CD4-positive, alpha-beta T cell treated with Interferon gamma for 1 hour (primary cell): Measurements from ENCODE around the gene MAML3.

Source experiments
- DNase-seq: peaks from one replicate; pipeline ENCODE4 v3.0.0-alpha.2; 2020

The MAML3 gene

DNA sequence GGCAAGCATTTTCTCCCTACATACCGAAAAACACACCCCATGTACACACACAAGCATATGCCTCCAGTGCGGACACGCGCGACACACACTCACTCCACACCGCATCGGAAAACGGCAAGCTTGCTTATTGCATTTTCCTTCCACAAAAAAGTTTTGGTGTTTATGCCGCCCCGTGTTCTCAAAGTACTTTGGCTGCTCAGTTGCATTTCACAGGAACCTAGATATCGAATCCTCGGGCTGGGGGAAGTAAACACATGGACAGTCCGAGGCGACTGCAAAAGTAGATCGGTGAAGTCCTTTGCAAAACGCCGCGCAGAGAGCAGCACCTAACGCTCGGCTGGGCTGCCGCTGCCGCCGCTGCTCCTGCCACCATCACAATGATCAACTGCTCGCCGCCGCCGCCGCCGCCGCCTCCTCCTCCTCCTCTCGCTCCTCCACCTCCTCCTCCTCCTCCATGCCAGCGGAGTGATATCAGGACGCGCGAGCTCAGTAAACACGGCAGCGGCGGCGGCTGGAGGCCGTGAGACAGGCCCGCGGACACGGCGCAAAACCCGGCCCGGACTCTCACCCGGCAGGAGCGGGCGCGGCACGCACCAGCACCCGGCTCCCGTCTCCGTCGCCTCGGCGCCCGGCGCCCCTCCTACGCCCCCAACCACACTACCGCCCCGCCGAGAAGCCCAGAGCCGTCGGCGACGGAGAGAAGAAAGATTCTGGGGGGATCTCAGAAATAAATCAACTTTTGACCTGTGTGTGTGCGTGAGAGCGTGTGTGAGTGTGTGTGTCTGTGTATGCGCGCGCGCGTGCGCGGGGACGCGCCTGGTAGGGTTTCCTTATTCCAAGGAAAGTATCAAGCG, at the start of gene MAML3:
TSS of gene MAML3 (minus strand) at position 467 of the 854 bp plus-strand sequence. CDS start 857 bp downstream, outside the sequence.
- DNase-seq, result peak; percentile 83

DNA sequence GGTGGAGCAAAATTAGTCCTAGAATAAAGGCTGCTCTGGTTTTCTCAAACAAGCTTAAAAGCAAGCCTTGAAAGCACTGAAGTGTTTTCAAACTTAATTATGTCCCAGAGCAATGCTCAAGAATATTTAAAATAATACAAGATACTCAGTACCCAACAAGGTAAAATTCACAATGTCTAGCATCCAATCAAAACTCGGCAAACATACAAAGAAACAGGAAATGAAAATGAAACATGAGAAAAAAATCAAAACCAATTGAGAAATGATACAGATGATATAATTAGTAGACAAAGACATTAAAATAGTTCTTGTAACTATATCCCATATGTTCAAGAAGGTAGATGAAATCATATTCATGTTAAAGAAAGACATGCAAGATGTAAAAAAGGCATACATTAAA, 45.0 kb upstream of the MAML3 start:
- DNase-seq, result no peak

DNA sequence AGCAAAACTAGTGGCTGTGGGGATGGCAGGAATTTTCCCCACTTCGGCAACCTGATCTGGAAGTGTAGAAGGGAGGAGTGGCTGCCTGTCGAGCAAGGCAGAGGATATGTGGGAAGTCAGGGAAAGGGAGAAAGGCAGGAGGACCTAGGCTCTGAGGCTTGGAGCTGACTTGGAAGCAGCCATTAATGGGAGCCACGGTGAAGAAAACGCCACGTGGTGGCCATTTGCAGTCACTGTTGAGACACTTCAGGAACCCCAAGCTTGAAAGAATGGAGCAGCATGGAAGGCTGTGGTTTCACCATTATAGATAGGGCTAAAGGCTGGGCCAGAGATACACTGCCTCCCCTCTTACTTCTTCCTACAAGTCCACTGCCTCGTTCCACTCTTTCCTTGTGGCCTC, 41.8 kb upstream of the MAML3 start:
- no peak for DNase-seq

DNA sequence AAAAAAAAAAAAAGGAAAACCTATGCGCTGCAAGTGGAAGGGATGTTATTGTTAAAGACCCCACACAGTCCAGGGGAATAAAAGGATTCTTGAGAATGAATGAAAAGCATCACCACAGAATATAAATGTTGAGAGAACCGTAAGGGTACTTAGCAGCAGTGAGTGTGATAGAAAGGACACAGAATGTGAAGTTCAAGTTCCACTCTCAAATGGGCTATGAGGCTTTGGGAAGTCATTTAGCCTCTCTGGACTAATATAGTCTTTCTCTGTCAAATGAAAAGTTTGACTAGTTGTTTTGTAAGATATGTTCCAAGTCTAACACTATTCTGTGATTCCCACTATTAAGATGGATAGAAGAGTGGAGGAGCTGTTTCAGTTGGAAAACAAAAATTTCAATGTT, 35.8 kb upstream of the MAML3 start:
- no peak for DNase-seq

DNA sequence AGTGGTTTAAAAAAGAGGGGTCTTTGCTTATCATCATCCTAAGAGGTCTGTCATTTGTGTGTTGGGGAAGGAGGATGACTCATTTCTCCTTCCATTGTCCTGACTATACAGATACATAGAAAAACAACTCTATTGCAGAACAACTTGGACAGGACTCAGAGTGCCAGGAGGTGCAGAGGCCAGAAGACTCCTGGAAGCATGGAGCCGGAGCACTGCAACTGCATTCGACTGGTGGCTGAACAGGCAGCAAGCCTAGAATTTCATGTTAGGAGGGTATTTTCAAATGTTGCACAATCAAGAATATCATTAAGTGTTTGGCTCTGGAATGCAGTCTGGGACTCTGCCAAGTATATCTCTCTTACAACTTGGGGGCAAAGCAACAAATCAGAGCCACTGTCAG, 35.0 kb upstream of the MAML3 start:
- no peak for DNase-seq

DNA sequence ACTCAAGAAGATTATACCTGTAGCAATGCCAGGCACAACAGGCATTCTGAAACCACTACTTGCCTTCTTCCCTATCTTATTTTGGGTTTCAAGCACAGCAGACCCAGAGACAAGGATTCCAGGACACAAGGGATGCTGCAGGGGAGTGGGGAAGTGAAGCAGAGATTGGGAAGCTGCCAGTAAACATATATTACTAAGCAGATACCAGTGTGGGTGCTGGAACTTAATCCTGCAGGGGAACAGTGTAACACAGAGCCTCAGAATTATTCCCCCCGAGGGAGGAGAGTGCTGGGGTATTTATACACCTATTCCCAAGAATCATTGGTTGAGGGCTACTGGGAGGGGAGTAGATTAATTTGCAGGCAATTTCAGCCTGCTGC, 33.3 kb upstream of the MAML3 start:
- no peak for DNase-seq

DNA sequence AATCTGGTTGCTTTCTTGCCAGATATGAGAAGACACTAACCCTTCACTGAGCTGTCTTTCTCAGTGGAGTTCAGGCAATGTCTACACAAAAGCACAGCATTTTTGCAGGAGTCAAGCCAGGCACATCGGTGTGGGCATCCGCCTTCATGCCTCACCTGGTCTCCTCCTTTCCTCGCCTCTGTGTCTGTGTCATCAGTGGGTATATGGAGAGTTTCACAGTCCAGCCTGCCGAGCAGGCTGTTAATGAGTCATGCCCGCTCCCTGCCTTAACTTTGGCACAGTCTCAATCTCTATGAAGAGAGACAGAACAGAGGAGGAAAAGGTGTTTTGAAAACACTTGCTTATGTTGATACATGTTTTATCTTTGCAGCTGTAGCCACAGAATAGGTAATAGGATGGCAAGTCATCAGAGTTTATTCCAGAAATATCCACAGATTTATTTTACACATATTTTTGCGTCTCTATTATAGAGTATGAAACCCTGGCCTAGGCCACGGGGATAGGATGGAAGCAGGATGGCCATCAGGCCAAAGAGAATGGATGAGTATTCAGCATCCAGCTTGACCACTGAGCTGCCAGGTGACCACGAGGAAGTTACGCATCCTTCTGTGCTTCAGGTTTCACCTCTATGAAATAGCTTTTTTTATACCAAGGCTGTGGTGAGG, 32.8 kb upstream of the MAML3 start:
- no peak for DNase-seq

DNA sequence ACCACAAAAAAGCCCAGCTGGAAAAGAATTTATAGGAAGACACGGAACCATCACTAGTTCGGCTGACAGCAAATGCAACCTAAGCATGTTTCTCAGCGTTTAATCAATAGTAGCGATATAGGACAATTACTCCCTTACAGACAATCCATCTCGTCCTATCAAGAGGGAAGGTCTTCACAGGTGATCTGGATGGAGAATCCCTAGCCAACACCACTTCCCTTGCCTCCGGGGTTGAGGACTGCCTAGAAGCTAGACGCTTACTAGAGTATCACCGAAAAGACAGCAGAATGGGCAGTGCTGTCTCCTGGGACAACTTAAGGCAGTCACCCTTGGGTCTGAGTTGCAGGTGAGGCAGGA, 32.1 kb upstream of the MAML3 start:
- DNase-seq, result no peak

DNA sequence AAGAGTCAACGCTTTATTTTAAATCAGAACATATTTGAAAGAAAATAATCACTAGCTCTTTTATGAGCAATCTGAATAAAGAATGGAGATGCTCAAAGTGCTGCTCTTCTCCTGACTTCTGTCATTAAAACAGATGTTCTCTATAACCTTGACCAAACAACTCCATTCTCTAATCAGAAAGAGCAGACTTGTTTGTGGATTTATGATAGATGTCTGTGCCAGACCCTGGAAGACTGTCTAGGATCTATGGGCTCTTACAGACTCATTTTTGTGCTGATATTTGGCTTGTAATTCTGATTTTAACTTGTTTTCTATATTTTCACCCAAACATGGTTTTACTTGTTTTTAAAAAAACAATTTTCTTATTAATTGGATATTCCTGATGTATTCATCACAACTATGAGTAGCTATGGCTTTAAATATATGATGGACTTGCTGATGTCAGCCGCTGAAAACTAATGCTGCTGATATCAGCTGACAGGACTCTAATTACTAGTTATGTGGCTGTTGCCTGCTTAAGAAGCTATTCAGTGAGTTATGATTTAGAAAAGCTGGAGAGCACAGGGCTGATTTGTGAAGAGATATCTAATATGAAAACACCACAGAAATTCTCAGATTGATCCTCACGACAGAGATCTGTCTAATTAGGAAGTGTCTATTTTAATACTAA, 31.6 kb upstream of the MAML3 start:
- DNase-seq, result no peak

DNA sequence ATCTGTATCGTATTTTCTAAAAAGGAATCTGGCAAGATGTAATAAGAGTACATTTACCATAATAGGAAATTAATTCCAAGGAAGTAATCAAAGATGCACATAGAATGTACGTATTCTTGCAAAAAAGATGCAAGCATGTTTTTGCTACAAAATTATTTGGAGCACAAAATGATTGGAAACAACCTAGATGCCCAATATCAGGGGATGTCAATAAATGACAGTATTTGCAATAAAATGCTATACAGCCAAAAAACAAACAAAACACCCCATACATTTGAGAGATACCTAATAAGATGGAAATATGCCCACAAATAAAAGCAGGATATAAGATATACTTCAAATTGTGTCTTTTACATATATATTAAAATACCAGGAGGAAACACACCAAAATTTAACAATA, 29.3 kb upstream of the MAML3 start:
- DNase-seq, result no peak

DNA sequence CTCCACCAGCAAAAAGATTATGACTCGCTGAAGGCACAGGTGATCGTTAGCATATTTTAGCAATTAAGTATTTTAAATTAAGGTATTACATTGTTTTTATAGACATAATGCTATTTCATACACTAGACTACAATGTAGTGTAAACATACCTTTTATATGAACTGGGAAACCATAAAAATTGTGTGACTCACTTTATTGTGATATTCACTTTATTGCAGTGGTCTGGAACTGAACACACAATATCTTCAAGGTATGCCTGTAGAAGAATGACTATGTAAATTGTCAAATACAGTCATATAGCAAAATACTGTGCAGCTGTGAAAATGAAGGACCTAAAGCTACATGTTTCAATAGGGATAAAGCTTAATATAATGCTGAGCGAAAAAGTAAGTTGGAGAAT, 26.6 kb upstream of the MAML3 start:
- no peak for DNase-seq

DNA sequence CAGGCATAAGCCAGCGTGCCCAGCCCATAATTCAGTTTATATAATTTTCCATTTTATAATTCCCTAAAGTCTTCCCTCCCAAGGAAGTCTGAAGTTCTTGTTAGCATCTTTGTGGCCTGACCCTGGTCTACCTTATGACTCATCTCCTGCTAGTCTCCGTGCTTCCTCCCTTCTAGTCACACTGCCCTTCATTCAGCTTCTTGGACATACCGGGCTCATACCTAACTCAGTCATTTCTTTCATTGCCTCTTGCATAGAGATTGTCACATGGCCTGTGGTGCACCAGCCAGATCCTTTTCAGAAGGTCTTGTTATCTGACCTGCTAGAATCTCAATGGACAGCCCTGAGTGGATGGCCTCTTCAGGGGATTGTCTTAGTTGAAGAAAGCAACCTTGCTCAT, 22.8 kb upstream of the MAML3 start:
- no peak for DNase-seq

DNA sequence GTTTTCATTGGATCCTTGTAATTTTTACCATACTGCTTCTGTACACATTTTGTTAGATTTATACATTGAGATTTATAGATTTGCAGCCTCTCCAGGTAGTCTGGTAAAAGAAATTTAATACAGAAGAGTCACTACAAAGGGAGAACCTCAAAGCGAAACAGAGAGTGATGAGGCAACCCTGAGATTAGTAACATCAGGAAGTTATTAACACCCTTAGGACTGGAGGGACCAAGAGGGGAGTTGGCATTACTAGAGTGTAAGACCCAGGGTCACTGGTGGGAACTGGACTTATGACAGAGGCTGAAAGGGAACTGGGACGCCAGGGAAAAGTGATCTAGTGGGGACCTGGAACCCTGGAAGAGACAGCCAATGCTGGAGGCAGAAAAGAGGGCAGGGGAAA, 20.6 kb upstream of the MAML3 start:
- DNase-seq, result no peak

DNA sequence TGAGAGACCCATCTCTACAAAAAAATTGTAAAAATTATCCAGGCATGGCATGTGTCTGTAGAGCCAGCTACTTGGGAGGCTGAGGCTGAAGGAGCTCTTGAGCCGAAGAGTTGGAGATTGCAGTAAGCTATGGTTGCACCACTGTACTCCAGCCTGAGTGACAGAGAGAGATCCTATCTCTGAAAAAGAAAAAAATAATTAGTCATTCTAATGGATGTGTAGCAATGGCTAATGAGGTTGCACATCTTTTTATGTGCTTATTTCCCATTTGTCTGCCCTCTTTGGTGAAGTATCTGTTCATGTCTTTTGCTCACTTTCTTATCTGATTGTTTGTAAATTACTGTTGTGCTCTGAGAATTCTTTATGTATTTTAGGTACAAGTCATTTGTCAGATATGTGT, 19.0 kb upstream of the MAML3 start:
- no peak for DNase-seq

DNA sequence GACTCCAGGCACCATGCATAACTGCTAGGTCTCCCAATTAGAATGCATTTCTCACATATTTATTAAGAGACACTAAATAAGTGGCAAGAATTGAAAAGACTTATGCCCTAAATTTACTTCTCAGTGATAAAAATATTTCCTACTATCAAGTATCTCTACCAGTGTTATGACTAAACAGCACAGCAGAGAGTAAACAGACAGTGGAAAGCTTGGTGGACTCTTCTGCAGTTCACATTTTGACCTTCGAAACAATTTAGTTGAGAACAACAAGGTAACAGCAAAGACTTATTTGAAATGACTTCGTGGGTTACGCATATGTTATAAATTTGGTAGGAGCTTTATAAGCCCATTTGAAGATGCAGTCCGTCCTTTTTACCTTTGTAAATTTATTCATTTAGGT, 16.3 kb upstream of the MAML3 start:
- DNase-seq, result no peak

DNA sequence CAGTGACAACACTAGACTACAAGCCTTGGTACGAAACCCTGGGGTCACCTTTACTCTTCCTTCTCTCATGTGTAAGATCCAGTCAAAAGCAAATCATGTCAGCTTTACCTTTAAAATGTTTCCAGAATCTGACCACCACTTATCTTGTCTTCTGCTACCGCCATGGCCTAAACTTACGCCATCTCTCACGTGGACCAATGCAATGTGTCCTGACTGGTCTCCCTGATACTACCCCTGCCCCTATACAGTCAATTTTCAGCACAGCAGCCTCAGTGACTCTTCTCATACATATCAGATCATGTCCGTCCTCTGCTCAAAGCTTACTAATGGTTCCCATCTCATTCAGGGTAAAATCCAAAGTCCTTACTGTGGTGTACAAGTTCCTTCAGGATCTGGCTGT, 15.0 kb upstream of the MAML3 start:
- DNase-seq, result no peak

DNA sequence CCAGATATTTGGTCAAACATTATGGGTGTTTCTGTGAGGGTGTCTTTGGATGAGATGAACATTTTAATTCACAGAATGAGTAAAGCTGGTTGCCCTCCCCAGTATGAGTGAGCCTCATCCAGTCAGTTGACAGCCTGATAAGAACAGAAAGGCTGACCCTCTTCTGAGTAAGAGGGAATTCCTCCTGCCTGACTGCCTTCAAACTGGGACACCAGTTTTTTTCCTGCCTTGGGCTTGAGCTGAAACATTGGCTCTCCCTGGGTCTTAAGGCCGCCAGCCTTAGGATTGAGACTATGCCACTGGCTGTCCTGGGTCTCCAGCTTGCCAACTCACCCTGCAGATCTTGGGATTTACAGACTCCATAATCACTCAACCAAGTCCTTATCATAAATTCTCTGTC, 14.5 kb upstream of the MAML3 start:
- no peak for DNase-seq

DNA sequence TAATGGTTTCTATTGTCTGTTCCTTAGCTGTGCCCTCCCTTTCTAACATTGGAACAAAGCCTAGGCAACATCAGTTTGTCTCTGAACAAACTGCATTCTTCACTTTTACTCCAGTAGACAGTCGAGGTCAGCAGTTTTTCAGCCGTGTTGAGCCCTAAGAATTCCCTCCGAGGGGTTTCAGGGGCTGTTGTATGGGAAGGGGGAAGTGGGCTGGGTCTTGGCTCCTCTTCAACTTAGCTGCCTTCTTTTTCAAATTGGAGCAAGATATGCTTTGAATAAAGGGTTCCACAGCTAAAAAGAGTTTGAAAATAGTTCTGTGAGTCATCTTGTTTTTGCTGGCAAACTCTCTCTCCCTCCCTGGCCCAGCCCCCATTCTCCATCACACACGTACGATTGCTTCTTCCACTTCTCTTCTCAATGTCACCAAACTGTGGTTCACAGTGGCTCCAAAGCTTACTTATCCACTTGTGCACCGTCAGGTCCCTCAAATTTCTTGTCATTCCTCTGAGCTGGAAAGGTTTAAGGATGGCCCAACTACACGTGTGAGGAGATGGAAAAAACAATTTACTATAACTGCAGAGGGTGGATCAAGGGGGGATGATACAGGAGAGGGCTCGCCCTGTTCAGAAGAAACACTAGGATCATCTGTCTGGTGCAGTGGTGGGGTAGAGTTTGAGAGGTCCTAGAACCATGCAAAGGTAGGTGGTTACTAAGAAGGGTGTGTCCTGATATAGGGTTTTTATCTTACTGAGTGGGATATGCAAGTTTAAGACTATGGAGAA, 9.2 kb upstream of the MAML3 start:
- no peak for DNase-seq

DNA sequence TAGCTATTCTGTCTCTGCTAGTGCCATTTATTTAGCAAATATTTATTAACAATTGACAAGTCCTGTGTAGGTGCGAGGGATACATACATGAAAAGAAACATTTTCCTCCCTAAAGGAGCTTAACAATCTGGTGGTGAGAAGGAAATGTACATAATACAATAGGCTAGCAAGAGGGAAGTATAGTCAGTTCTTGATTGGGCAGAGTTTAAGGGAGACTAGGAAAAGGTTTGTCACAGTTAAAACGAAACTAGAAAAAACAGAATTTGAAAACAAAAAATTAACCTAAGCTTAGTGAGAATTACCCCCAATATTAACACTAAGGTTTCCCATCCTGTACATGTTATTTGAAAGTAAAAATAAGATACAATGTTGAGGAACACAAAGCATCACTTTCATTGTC, 8.6 kb upstream of the MAML3 start:
- DNase-seq, result no peak

DNA sequence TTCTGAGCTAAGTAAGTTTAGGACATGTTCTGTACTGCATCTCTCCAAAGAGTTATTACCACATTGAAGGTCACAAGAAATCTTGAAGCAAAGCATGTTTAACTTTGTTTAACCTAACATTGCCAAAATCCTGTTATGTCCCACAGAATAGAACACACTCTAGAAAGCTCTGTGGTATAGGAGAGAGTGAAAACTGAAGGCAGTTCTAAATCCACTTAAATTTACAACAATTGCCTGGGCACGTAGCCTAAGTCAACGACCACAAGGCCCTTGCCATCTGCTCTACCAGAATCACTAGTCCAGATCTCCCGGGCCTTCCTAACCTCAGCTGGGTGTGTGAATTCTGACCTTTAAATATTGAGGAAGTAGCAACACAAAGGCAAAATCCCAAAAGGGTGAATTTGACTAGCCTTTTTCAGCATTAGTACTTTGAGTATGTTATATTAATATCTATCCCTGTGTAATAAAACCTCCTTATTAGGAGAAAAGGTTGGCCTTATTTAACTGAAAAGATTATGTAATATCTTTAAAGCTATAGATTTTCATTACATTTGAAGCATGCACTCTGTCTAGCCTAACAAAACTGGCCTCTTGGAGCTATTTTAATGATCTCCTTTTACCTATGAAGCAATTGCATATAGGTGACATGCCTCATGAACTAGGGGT, 4.5 kb upstream of the MAML3 start:
- no peak for DNase-seq

DNA sequence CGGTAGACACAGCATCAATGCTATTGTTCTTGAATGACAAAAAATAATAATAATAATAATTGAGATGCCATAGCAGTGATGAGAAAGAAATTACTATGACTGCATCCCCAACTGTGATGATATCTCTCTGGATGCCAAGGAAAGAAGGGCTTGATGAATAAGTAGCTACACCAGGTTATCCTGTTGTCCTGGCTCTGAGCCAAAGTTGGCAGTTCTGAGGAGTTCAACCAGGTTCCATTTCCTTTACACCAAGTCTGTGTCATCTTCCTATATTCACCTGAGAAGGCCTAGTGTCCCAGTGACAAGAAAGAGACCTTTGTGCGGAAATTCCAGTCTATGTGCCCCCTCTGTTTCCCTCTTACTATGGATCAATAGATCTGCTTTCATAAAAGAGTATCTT, 3.4 kb upstream of the MAML3 start:
- no peak for DNase-seq

DNA sequence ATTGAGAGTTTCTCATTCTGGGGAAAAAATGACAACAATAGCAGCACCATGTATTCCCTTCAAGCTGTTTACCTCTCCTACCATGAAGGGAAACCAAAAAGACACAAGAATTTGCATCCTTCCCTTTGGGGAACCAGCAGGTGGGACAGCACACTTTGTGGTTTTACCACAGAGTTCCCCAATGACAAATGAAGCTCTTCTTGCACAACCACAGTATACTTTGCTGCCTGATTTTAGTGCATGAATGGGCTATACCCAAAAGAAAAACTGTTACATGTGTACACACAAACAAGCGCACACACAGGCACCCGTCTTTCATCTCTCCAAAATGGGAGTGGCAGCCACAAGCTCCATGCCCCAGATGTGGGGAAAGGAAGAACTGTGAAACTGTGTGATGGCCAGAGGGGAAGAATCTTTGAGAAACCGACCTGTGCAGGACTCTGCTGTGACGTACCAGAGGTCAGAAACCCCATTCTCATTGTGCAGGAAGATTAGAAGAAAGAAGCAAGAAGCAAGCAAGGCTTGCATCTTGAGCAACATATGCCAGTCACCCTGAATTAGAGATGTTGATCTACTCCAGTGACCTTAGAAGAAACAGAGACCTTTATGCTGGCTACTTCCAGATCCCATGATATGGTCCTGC, 2.7 kb upstream of the MAML3 start:
- peak; percentile 24 for DNase-seq

DNA sequence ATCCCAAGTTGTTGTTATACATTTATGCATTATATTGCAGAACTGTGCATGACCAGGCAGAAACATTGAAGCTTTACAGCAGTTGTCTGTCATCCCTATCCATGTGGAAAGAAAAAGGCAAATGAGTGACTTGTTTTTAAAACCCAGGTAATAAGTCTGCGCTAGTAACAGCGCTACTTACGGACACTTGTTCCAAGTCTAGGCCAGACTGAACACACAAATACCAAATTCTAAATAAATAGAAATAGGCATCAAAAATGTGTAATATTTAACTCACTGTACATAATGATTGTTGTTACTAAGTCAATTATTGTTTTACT, 548 bp upstream of the MAML3 start:
- no peak for DNase-seq
